HG03342 (cell line): Measurements from ENCODE around the gene CERK.

Experiments used
- ATAC-seq: cut with Tn5 transposase; IDR thresholded peaks from one replicate; pipeline ENCODE4 v1.9.1; 2021; ENCODE audit warnings: mild to moderate bottlenecking, moderate library complexity; ENCODE audit not compliant: unreplicated experiment

CERK gene

DNA sequence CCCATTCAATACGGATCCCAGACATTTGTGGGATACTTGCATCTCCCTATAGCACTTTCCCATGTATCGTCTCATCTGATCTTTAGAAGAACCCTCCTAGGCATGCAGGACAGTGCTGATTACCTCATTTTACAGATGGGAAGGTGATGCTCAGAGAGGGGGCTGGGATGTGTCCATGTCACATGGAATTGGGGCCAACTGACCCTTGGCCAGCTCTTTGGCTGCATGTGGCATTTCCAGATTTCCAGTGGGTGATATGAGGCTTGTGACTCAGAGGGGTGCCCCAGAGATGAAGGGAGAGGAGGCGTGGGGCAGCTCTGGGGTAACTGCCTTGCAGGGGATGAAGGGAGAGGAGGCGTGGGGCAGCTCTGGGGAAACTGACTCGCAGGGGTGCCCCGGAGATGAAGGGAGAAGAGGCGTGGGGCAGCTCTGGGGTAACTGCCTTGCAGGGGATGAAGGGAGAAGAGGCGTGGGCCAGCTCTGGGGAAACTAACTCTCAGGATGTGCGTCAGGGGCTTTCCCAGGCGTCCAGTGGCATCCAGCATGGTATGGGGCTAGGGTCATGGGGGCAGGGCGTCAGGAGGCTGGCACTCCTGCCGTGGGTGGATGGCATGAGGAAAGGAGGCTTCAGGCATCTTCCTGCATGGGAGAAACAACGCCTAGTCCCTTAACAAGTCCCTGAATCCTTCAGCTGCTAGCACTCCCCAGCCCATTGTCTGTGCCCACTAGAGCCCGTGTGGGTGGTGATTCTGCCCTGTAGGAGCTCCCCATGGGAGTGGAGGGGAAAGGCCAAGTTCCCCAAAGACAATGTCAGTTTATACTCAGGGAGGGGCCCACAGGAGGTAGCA lies 11.9 kb upstream of the CERK start:
- ATAC-seq = no peak

- no peak for ATAC-seq
Measured at GRCh38 chr22:46748908-46749675, 11.0 kb upstream of the CERK start.

- ATAC-seq = no peak
Measured at GRCh38 chr22:46748206-46748907, 10.3 kb upstream of the CERK start.

- no peak for ATAC-seq
Measured at GRCh38 chr22:46747646-46748045, 9.6 kb upstream of the CERK start.

DNA sequence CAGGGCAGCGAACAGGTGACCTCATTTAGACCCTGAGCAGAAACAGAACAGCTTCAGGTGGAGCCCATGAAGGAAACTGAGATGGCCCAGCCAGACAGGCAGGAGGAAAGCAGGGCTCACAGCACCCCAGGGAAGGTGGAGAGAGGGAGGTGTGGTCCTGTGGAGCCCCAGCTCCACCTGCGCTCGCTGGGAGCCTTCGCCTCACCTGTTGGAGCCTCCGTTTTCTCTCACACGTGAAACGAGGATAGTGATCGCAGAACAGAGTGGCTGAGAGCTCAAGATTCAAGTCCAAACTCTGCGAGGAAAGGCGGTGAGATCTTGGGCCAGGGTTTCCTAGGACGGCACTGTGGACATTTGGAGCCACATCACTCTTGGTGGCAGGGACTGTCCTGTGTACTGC lies 8.6 kb upstream of the CERK start:
- ATAC-seq = no peak

DNA sequence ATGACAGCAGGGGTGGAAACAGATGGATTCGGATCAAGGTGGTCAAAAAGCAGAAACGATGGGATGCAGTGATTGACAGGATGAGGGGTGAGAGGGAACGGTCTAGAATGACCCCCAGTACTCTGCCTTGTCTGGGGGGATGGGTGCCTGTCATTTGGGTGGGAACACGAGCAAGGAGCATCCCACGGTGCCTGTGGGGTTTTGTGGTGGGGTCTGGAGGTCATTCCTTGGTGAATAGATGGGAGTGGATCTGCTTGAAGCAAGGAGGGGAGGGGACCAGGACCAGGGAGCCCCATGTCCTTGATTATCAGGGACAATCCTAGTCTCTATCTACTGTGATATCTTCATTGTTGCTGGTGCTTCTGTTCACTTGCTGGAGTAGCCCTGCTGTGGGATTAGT lies 8.1 kb upstream of the CERK start:
- ATAC-seq = no peak

GRCh38 chr22:46744581-46744980 lies 6.5 kb upstream of the CERK start:
- ATAC-seq = no peak

- ATAC-seq = no peak
Measured at GRCh38 chr22:46742576-46743221, 4.6 kb upstream of the CERK start.

DNA sequence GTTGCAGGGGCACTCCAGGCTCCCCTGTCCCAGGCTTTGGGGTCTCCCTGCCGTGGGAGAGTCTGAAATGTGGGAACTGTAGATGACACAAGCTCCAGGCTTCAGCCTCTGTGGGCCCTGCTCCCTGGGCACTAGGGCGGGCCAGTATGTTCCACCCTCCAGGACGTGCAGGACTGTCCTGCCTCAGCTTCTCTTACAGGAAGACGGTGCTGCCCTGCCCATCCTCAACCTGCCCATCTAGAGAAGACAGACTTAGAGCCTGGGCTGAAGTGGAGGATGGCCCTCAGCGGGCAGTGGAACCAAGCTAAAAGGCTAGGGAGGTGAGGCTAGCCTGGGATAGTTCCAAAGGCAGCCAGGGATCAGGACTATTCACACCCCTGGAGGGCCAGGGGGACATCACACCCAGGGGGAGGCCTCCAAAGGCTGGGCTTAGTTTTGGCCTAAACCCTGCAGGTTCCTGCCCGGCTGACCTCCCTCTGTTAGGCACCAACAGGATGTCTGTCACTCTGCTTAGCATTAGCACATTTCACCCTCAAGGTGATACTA lies 4.0 kb upstream of the CERK start:
- ATAC-seq = no peak

- no peak for ATAC-seq
Measured at GRCh38 chr22:46740910-46741780, 3.1 kb upstream of the CERK start.

- no peak for ATAC-seq
Measured at GRCh38 chr22:46739094-46739870, 1.2 kb upstream of the CERK start.

DNA sequence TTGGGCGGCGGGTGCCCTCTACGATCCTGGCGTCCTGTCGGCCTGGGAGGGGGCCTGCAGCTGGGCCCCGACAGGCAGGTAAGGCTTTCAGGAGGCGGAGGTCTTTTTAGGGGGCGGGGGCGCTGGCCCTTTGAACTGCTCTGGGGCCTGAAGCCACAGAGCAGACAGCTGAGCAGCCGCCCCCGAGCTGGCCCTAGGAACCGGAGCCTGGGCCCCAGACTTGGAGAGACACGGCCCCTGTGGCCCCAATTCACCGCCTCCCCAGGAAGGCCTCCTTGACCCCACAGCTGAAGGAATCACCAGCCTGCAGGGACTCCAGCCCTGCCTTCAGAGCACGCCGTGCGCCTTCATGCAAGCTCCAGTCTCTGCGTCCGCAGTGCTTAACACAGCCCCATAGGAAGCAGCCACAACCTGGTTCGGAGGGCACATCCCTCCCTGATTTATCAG lies 618 bp upstream of the CERK start:
- ATAC-seq = no peak

- ATAC-seq = peak; percentile 35
Measured at GRCh38 chr22:46737105-46737975, 712 bp downstream of the CERK start.

DNA sequence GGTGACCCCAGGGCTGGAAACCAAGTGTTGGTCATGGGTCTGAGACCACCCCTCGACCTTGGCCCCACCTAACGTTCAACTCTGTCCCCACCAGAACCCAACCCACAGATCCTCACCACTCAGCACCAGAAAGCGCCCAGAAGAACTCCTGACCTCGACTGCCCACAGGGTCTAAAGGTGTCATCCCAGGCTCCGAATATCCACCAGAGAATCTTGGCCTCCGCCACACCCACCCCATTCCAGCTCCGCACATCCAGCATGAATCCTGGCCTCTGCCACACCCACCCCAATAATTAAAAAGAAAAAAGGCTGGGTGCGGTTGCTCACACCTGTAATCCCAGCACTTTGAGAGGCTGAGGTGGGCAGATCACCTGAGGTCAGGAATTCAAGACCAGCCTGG lies 1.3 kb downstream of the CERK start:
- no peak for ATAC-seq

GRCh38 chr22:46735747-46736608 lies 2.1 kb downstream of the CERK start:
- no peak for ATAC-seq

- ATAC-seq = no peak
Measured at GRCh38 chr22:46734830-46735453, 3.1 kb downstream of the CERK start.
